ENCODE results near the gene PDXDC1.
"Not testable (repeated sequence)": the region's sequence is repeated elsewhere in the genome, so short reads cannot be mapped to it uniquely, and the experiment has no call there.

The PDXDC1 gene

GRCh38 chr16:15140444-15141365 lies 165.9 kb downstream of the PDXDC1 start:
- not testable (repeated sequence) for DNase-seq

- DNase-seq = no peak
Measured at GRCh38 chr16:15141586-15141985, 166.8 kb downstream of the PDXDC1 start.

GRCh38 chr16:15142107-15142890 lies 167.5 kb downstream of the PDXDC1 start:
- not testable (repeated sequence) for DNase-seq

GRCh38 chr16:15142891-15143600 lies 168.2 kb downstream of the PDXDC1 start:
- not testable (repeated sequence) for DNase-seq

GRCh38 chr16:15143601-15144091 lies 168.8 kb downstream of the PDXDC1 start:
- not testable (repeated sequence) for DNase-seq

- DNase-seq = not testable (repeated sequence)
Measured at GRCh38 chr16:15144092-15144631, 169.3 kb downstream of the PDXDC1 start.

- not testable (repeated sequence) for DNase-seq
Measured at GRCh38 chr16:15144781-15145417, 170.1 kb downstream of the PDXDC1 start.

- not testable (repeated sequence) for DNase-seq
Measured at GRCh38 chr16:15145418-15146263, 170.8 kb downstream of the PDXDC1 start.

- not testable (repeated sequence) for DNase-seq
Measured at GRCh38 chr16:15146264-15146662, 171.4 kb downstream of the PDXDC1 start.

GRCh38 chr16:15148831-15149230 lies 174.0 kb downstream of the PDXDC1 start:
- DNase-seq = not testable (repeated sequence)

GRCh38 chr16:15149260-15149659 lies 174.4 kb downstream of the PDXDC1 start:
- DNase-seq = not testable (repeated sequence)

- not testable (repeated sequence) for DNase-seq
Measured at GRCh38 chr16:15154005-15154404, 179.2 kb downstream of the PDXDC1 start.

- DNase-seq = peak; percentile 66 to 78 (median 74)
Measured at GRCh38 chr16:15154650-15155562, 180.1 kb downstream of the PDXDC1 start.

GRCh38 chr16:15157644-15158043 lies 182.8 kb downstream of the PDXDC1 start:
- DNase-seq = not testable (repeated sequence)

GRCh38 chr16:15159671-15160070 lies 184.8 kb downstream of the PDXDC1 start:
- not testable (repeated sequence) for DNase-seq

- DNase-seq = not testable (repeated sequence)
Measured at GRCh38 chr16:15160571-15160970, 185.7 kb downstream of the PDXDC1 start.

GRCh38 chr16:15163055-15163454 lies 188.2 kb downstream of the PDXDC1 start:
- not testable (repeated sequence) for DNase-seq

GRCh38 chr16:15166177-15166576 lies 191.4 kb downstream of the PDXDC1 start:
- not testable (repeated sequence) for DNase-seq

GRCh38 chr16:15168303-15168702 lies 193.5 kb downstream of the PDXDC1 start:
- DNase-seq = not testable (repeated sequence)

Measured in activated CD4-positive, CD25-positive, alpha-beta regulatory T cell (primary cell).